Astrocyte of the hippocampus (primary cell): ENCODE results near the gene SSR4.

Experiments used
- DNase-seq: peaks from one replicate; pipeline ENCODE4 v3.0.0; 2011; ENCODE audit warnings: low read depth, low spot score

The SSR4 gene

DNA sequence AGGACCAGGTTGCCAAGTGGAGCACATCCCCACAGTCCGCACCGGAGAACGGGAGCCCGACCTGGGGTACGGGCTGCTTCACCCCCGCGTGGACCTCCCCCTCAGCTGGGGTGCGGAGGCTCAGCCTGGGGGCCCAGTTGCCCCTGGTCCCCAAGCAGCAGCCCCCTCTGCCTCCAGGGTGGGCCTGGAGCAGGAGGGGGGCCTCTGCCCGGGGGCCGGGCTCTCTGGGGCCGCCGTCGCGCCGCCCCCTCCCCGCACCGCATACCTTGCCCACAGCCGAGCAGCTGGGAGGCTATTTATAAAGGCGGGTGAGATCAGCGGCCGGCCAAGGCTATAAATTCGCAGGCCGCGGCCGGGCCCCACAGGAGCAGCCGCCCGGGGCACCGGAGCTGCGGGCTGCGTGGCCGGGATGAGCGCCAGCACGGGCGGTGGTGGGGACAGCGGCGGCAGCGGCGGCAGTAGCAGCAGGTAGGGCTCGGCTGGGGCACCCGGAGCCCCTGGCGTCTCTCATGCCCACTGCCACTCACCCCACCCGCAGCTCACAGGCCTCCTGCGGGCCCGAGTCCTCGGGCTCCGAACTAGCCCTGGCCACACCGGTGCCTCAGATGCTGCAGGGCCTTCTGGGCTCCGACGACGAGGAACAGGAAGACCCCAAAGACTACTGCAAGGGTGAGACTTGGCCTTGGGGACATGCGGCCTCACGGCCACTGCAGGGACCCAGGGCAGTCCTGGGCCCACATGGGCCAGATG lies 13.6 kb upstream of the SSR4 start, which contains the start of gene SRPK3:
Gene SRPK3 (plus strand): TSS at position 364 of the 750 bp plus-strand sequence. CDS start 46 bp downstream, at position 410.
- peak; percentile 55 for DNase-seq

GRCh38 chrX:153781428-153782047 lies 12.9 kb upstream of the SSR4 start:
- no peak for DNase-seq

DNA sequence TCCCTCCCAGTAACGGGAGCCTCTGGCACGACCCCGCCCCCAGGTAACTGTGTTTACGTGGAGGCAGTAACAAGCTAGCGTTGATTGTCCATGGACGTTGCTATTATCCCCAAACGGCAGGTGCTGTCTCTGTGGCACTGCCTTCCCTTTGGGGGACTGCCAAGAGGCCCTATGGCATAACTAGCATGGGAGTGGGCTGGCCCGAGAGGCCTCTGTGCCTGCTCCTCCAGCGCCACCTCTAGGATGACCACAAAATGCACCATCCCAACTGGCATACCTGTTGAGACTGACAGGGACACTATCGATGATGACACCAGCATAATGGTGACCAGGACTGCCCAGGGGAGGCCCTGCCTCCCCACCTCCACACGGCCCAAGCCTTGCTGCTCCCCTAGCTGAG lies 12.2 kb upstream of the SSR4 start:
- no peak for DNase-seq

- no peak for DNase-seq
Measured at GRCh38 chrX:153782871-153783270, 11.6 kb upstream of the SSR4 start.

DNA sequence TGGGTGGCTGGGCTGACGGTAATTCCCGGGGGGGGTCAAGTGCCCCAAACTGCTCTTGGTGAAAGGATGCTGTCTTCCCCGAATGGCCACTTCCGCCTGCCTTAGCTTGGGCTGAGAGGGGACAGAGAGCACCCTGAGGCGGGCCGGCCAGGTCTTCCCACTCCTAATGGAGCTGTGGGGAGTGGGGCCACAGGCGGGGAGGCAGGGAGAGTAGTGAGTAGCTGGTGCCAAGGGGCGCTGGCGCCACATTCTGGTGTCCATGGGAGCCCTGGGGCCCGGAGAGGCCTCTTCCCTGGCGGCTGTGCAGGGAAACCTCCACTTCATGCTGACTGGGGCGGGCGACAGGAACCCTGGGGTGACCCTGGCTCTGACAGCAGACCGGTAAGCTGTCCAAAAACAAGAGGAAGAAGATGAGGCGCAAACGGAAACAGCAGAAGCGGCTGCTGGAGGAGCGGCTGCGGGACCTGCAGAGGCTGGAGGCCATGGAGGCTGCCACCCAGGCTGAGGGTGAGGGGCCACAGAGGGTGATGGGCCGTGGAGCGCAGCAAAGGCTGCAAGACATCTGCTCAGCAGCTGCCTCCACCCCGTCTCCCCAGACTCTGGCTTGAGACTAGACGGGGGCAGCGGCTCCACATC lies 11.0 kb upstream of the SSR4 start:
- no peak for DNase-seq

DNA sequence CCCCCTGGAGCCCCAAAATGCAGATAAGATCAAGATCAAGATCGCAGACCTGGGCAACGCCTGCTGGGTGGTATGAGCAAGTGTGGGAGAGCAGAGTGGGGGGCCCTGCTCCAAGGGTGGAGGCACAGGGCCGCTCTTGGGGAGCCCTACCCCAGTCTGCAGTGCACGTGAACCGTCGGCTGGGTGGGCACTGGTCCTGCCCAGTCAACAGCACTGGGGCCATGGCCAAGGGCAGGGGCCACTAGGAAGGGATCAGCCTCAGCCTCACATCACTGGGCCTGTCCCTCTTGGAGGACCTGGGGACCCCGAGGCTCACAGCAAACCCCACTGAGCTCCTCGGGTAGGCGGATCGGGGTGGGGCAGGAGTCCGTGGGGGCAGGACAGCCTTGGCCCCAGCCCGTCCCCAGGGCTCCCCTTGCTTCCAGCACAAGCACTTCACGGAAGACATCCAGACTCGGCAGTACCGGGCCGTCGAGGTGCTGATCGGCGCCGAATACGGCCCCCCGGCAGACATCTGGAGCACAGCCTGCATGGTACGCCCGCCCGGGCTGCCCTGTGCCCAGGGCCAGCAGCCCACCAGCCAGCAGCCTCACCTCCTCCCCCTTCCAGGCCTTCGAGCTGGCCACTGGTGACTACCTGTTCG lies 10.0 kb upstream of the SSR4 start:
- no peak for DNase-seq

GRCh38 chrX:153786669-153787068 lies 7.8 kb upstream of the SSR4 start:
- no peak for DNase-seq

GRCh38 chrX:153789654-153790053 lies 4.8 kb upstream of the SSR4 start:
- DNase-seq, result no peak

GRCh38 chrX:153791104-153791852 lies 3.2 kb upstream of the SSR4 start:
- DNase-seq, result no peak

DNA sequence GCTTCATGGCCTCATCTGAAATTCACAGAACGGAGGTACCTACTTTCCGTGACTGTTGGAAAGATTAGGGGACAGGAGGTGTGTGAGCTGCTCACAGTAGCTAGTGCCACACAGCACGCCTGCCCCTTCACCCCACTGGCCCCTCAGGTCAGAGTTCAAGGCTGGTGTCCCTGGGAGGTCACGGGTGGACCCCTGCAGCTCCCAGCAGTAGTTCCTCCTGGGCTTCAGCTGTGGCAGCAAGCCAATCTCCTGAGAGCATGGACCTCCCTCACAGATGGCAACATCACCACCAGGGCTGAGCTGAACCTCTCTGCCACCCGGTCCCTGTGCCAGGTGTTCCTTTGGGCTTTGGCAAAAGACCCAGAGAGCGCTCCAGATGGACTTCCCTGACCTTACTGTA lies 2.1 kb upstream of the SSR4 start:
- DNase-seq, result no peak

DNA sequence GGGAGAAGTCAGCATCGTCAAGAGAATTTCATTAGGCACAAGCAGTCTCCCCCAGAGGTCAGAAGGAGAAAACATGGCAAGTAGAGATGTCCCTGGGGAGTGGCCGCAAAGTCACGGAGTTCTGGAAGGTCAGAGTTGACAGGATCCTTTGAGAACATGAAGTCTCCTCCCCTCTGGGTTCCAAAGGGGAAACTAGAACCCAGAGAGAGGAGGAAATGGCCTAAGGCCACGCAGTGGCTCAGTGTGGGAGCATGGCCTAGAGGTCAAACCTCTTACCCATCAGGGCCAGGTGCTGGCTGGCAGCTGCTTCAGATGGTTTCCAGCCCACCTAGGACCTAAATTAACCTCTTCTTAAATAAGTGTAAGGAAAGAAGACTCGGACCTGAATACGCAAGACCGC lies 1.2 kb upstream of the SSR4 start:
- DNase-seq, result no peak

GRCh38 chrX:153794897-153795816 lies 689 bp downstream of the SSR4 start:
- peak; percentile 33 for DNase-seq

- no peak for DNase-seq
Measured at GRCh38 chrX:153797415-153798015, 3.0 kb downstream of the SSR4 start.

DNA sequence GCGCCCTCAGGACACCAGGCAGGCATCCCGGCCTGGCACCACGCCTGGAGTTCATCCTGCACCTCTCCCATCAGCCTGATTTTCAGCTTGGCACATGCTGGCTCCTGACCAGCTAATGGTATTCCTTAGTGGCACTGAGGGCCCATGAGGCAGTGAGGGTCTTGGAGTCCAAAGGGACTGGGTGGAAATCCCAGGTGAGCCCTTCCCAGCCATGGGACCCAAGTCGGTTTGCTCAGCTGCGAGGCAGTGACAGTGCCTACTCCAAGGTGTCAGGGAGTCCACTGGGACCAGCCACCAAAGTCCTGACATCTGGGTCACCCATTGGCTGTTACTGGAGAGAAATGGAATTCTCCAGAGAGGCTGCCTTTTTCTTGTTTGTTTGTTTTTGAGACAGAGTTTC lies 4.9 kb downstream of the SSR4 start:
- no peak for DNase-seq

- no peak for DNase-seq
Measured at GRCh38 chrX:153800177-153800722, 5.8 kb downstream of the SSR4 start.

DNA sequence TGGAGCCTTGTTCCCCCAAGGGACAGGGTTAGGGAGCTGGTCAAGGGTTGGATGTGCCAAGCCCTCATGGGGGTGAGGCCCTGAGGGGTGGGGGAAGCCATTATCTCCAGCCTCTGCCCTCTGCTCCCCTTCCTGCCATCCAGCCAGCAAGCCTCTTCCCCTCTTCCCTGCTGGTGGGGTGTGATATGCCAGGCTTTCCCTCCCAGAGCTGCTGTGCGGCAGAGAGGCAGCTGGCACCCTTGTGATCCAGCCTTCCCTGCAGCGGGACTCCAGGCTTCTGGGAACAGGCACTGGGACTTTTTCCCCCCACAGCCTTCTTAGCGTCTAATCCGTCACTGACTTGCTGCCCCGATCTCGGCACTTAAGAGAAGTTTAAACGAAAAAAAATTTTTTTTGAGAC lies 6.3 kb downstream of the SSR4 start:
- no peak for DNase-seq

DNA sequence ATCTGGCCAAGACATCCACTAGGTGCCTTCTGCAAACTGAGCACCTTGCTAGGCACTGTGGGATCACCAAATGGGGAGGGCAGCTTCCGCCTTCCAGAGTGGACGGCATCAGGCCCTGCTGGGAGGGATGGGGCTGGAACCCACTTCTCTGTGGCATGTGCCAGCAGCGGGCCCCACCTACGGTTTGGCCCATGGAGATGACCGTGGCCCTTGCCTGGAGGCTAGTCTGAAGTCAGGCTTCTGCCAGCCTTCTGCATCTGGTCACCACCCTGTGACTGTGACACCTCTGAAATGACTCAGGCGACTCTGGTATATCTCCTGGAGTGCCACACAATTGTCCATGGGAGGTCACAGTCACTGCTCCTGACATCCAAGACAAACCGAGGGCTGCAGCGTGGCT lies 7.2 kb downstream of the SSR4 start:
- DNase-seq, result no peak

- DNase-seq, result peak; percentile 79
Measured at GRCh38 chrX:153802513-153803045, 8.1 kb downstream of the SSR4 start.

- DNase-seq, result no peak
Measured at GRCh38 chrX:153803211-153804099, 9.0 kb downstream of the SSR4 start.
